ENCODE measurements around the gene AHNAK2. TPM values are rescaled to one million over a fixed set of nuclear protein-coding genes. Genes with fewer than 3 reads are reported as not detected.

The AHNAK2 gene
- total and polyA plus RNA-seq, 9 of the 15 experiments (the other 6 are each of a cell fraction or from before 2014, with no cell fraction given): 0.04 to 0.09 (median 0.04) TPM; not detected in 6

- Histone ChIP-seq H3K4me3 (peak overlapping the region; percentile 72), H3K9me3 (replicated peaks; ENCODE audit: control insufficient read depth, insufficient read depth, low read depth, low read length) (no peaks in the 10 kb centered on the region), H4K20me1 (replicated peaks; ENCODE audit: control insufficient read depth, insufficient read depth, low read length) (peaks cover 8% of the 10 kb centered on the region; the same call in 1 of the 2 replicates), H3K27ac (ENCODE audit: extremely low read depth, low read depth, low read length) (peak overlapping the region; percentile 80; the same call in 1 of the 3 replicates), H3K27me3 (ENCODE audit: control insufficient read depth in 2 of 2, insufficient read depth in 2 of 2, low read length in 2 of 2) (no peaks in the 10 kb centered on the region), H3K4me2 (ENCODE audit: insufficient read depth, low read length) (peak overlapping the region; percentile 85), H3K79me2 (ENCODE audit: control insufficient read depth, insufficient read depth, low read length) (peaks cover 48% of the 10 kb centered on the region), H3K36me3 (ENCODE audit: control insufficient read depth, insufficient read depth, low read length) (peaks cover 15% of the 10 kb centered on the region; the same call in 2 of the 3 replicates), H3K9me1 (ENCODE audit: control insufficient read depth, insufficient read depth, low read length) (peaks cover 4% of the 10 kb centered on the region), H2AFZ (ENCODE audit: low read depth, low read length) (no peak overlapping the region; the same call in 1 of the 2 replicates), H3K4me1 (replicated peaks in 1 of 2; ENCODE audit: control insufficient read depth in 2 of 2, insufficient read depth in 2 of 2, low read length in 2 of 2) (peaks cover 16 to 28% of the 10 kb centered on the region in 2 experiments), H3K9ac (ENCODE audit: insufficient read depth in 1 of 2, low read depth in 2 of 2, low read length in 2 of 2) (peak overlapping the region; percentile 83 to 97; a peak in 3 of 4 replicates)
- WGBS (ENCODE audit: insufficient coverage, low coverage, missing lambda C conversion rate): 44% methylated on average over 2 of the region's 2 CpGs
- DNase-seq (ENCODE audit: extremely low read depth in 1 of 4, low spot score in 3 of 4) (no peak), FAIRE-seq (no peak), ATAC-seq (no peak)
- in situ Hi-C loops (cut with MboI) (no loop called here), intact Hi-C loops (cut with micrococcal nuclease) (no loop called here)
- ChIA-PET POLR2A (interaction anchor here (0.6 kb wide), 1 partner anchor 1468 kb away, joined by 3 read pairs; no protein-coding TSS in a partner anchor), CTCF (ENCODE audit: low intra/inter-chr PET ratio) (no interaction called here)
- 0 out of 2 replicates have a peak, but pooled peaks have one; percentile 37 for TF ChIP-seq FOSL1 (tag; conservative IDR thresholded peaks at IDR 0.05)
- TF ChIP-seq, protein P1, sequence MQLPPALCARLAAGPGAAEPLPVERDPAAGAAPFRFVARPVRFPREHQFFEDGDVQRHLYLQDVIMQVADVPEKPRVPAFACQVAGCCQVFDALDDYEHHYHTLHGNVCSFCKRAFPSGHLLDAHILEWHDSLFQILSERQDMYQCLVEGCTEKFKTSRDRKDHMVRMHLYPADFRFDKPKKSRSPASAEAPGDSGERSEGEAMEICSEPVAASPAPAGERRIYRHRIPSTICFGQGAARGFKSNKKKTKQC (CRISPR knock-in tag; IDR thresholded peaks at IDR 0.05): no peak
- TF ChIP-seq CBX3 (IDR thresholded peaks at IDR 0.05; ENCODE audit: borderline replicate concordance in 1 of 2, low read length in 2 of 2): no peak
- BruUV-seq (replicated peaks): no TSS peak
Measured at GRCh38 chr14:105022276-105022670, 44.1 kb upstream of the AHNAK2 start.

Data from K562 (cell line).